Central memory CD8-positive, alpha-beta T cell (primary cell): Measurements from ENCODE around the gene SRSF8.
"Not testable (repeated sequence)": the region's sequence is repeated elsewhere in the genome, so short reads cannot be mapped to it uniquely, and the experiment has no call there.

Source experiments
- ATAC-seq: fragments of 150-1000 bp; cut with Tn5 transposase; replicated peaks from 2 replicates; pipeline ENCODE4 v1.10.0; 2022; ENCODE audit warnings: mild to moderate bottlenecking, moderate FRiP score, moderate number of reproducible peaks; ENCODE audit not compliant: poor library complexity, severe bottlenecking; ENCODE audit errors: extremely low read depth
- DNase-seq, 2 donors: peaks; one replicate each; pipeline ENCODE4 v3.0.0; 2021; ENCODE audit warnings: low spot score in 2 of 2
- H3K27ac Mint-ChIP-seq: one replicate; pipeline ENCODE4 v1.8.0; 2022; ENCODE audit warnings: low read depth, mild to moderate bottlenecking, moderate library complexity, mixed read lengths
- H3K27me3 Mint-ChIP-seq: one replicate; pipeline ENCODE4 v1.8.0; 2022; ENCODE audit warnings: mixed read lengths
- H3K36me3 Mint-ChIP-seq: one replicate; pipeline ENCODE4 v1.8.0; 2022; ENCODE audit warnings: mild to moderate bottlenecking, moderate library complexity, mixed read lengths; ENCODE audit not compliant: insufficient read depth
- H3K4me1 Mint-ChIP-seq: one replicate; pipeline ENCODE4 v1.8.0; 2022; ENCODE audit warnings: mixed read lengths
- H3K4me3 Mint-ChIP-seq: one replicate; pipeline ENCODE4 v1.8.0; 2022; ENCODE audit warnings: mild to moderate bottlenecking, moderate library complexity, mixed read lengths
- H3K9me3 Mint-ChIP-seq: one replicate; pipeline ENCODE4 v1.8.0; 2022; ENCODE audit warnings: mixed read lengths

SRSF8 gene, protein sequence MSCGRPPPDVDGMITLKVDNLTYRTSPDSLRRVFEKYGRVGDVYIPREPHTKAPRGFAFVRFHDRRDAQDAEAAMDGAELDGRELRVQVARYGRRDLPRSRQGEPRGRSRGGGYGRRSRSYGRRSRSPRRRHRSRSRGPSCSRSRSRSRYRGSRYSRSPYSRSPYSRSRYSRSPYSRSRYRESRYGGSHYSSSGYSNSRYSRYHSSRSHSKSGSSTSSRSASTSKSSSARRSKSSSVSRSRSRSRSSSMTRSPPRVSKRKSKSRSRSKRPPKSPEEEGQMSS

DNA sequence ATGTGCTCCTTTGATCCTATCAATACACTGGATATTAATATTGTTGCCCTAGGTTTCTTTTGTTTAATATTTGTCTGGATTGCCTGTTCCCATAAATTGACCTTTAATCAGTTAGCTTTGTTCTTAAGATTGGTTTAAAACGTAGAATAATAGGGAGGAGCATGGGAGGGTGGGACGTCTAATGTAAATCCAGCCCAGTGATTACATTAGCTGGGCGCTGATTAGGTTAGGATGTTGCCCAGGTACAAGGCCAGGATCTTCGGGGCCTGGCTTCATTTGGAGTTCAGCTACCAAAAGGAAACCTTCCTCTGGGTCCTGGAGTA, at the start of gene SRSF8:
Gene SRSF8 (plus strand): TSS at position 204 of the 323 bp plus-strand sequence. CDS start 308 bp downstream, outside the sequence.
- Mint-ChIP-seq H3K27me3 (no peaks in the 10 kb centered on the region), H3K4me3 (peak within 1 kb of the TSS; percentile 97), H3K36me3 (peaks cover 13% of the 10 kb centered on the region), H3K4me1 (peaks cover 29% of the 10 kb centered on the region), H3K9me3 (no peaks in the 10 kb centered on the region), H3K27ac (peak within 1 kb of the TSS; percentile 96)
- ATAC-seq: peak; percentile 13
- no peak for DNase-seq

DNA sequence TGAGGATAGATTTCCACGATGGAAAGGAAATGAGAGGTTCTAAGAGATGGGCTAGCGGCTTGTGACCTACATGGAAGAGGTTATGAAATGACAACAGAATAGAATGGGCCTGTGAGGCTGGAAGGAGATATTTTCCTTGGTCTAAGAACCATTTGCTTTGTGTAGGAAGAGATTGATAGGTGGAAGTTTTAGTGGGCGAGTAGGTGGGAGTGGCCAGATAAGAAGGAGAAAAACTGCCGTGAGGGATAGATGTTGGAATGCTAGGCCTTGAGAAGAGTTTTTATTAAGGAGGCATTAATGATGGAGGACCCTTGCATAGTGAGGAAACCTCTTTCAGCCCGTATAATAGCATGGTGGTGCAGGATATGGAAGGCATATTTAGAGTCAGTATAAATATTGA, 45.3 kb upstream of the SRSF8 start:
- not testable (repeated sequence) for H3K4me1 Mint-ChIP-seq, ATAC-seq, DNase-seq, H3K9me3 Mint-ChIP-seq, H3K36me3 Mint-ChIP-seq, H3K4me3 Mint-ChIP-seq, H3K27ac Mint-ChIP-seq, H3K27me3 Mint-ChIP-seq

DNA sequence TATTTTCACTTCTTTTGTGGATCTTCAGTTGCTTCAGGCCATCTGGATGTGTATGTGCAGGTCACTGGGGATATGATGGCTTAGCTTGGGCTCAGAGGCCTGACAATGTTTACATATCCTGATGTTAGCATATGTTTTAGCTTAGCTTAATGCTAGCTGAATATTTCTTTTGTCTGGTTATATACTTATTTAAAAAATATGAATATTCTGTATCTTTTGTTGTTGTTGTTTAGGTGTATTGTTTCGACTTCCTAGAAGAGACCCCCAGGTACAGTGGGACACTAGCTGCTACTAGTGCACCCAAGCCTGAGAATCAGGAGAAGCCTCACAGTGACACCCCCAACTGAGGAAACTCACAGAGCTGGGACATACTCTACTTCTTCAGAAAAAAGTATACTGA, 41.8 kb upstream of the SRSF8 start, which contains the start of gene KDM4E:
Gene KDM4E (plus strand): TSS at position 301 of the 400 bp plus-strand sequence. CDS start 300 bp downstream, outside the sequence.
- no peak for ATAC-seq
- DNase-seq: no peak
- H3K27ac Mint-ChIP-seq: no peak within 1 kb of the TSS
- no peak within 1 kb of the TSS for H3K4me3 Mint-ChIP-seq
- no peaks in the 10 kb centered on the region for H3K4me1 Mint-ChIP-seq
- H3K36me3 Mint-ChIP-seq: no peaks in the 10 kb centered on the region
- H3K27me3 Mint-ChIP-seq: no peaks in the 10 kb centered on the region
- no peaks in the 10 kb centered on the region for H3K9me3 Mint-ChIP-seq

DNA sequence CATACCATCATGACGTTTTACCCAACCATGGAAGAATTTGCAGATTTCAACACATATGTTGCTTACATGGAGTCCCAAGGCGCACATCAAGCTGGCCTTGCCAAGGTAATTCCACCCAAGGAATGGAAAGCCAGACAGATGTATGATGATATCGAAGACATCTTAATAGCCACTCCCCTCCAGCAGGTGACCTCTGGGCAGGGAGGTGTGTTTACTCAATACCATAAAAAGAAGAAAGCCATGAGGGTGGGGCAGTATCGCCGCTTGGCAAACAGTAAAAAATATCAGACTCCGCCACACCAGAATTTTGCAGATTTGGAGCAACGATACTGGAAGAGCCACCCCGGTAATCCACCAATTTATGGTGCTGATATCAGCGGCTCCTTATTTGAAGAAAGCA, 41.1 kb upstream of the SRSF8 start:
- DNase-seq, H3K27ac Mint-ChIP-seq, H3K9me3 Mint-ChIP-seq, H3K4me3 Mint-ChIP-seq, H3K4me1 Mint-ChIP-seq, ATAC-seq, H3K27me3 Mint-ChIP-seq, H3K36me3 Mint-ChIP-seq: not testable (repeated sequence)

DNA sequence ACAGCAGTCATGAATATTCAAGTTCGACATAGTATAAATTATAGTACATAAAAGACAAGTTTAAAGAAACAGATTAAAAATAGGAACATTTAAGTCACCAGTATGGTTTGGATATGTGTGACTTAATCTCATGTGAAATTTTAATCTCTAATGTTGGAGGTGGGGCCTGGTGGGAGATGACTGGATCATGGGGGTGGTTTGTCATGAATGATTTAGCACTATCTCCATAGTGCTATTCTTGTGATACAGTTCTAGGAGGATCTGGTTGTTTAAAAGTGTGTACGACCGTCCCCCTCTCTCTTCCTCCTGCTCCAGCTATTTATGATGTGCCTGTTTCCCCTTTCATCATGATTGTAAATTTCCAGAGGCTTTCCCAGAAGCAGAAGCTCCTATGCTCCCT, 38.4 kb upstream of the SRSF8 start:
- no peak overlapping the region for H3K27ac Mint-ChIP-seq
- no peak for DNase-seq
- peaks cover 19% of the 10 kb centered on the region for H3K27me3 Mint-ChIP-seq
- H3K36me3 Mint-ChIP-seq: no peaks in the 10 kb centered on the region
- no peaks in the 10 kb centered on the region for H3K4me1 Mint-ChIP-seq
- no peak overlapping the region for H3K4me3 Mint-ChIP-seq
- no peaks in the 10 kb centered on the region for H3K9me3 Mint-ChIP-seq
- ATAC-seq: no peak

- H3K4me3 Mint-ChIP-seq: no peak overlapping the region
- H3K27ac Mint-ChIP-seq: no peak overlapping the region
- H3K36me3 Mint-ChIP-seq: no peaks in the 10 kb centered on the region
- H3K4me1 Mint-ChIP-seq: no peaks in the 10 kb centered on the region
- H3K27me3 Mint-ChIP-seq: peaks cover 41% of the 10 kb centered on the region
- DNase-seq (no peak), ATAC-seq (no peak)
- H3K9me3 Mint-ChIP-seq: no peaks in the 10 kb centered on the region
These were observed 33.7 kb upstream of the SRSF8 start for GRCh38 chr11:95033051-95033450.

DNA sequence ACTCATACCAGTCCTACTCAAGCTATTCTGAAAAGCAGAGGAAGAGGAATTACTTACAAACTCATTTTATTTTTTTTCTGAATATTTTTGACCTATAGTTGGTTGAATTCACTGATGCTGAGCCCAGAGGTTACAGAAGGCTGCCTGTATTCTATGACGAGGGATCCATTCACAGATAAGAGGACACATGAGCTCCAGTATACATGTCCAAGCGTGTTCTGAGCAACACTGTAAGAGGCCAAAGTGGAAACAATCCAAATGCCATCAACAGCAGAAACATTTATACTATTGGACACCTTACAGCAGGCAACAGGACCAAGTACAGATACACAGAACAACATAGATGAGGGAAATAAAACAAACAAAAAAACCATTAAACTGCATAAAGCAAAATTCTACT, 31.4 kb upstream of the SRSF8 start:
- peaks cover 59% of the 10 kb centered on the region for H3K27me3 Mint-ChIP-seq
- H3K36me3 Mint-ChIP-seq: peaks cover 2% of the 10 kb centered on the region
- no peaks in the 10 kb centered on the region for H3K9me3 Mint-ChIP-seq
- no peak for ATAC-seq
- H3K27ac Mint-ChIP-seq: no peak overlapping the region
- H3K4me3 Mint-ChIP-seq: no peak overlapping the region
- DNase-seq: no peak
- no peaks in the 10 kb centered on the region for H3K4me1 Mint-ChIP-seq

- not testable (repeated sequence) for H3K4me3 Mint-ChIP-seq, H3K9me3 Mint-ChIP-seq, DNase-seq, H3K36me3 Mint-ChIP-seq, H3K4me1 Mint-ChIP-seq, H3K27ac Mint-ChIP-seq
- ATAC-seq: peak; percentile 28
- H3K27me3 Mint-ChIP-seq: peaks cover 68% of the 10 kb centered on the region
These were observed 29.2 kb upstream of the SRSF8 start for GRCh38 chr11:95037356-95038035.

DNA sequence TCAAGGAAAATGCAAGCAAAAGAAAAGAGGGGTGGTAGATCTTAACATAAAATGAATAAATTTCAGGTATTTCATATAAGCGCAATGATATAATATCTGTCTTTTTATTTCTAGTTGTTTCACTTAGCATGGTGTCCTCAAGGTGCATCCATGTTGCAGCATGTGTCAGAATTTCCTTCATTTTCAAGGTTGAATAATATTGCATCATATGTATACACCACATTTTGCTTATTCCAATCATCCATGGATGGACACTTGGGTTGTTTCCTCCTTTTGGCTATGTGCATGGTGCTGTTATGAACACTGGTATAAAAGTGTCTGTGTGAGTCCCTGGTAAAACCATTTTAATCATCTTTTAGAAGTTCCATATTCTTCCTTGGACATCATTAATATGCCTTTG, 24.5 kb upstream of the SRSF8 start:
- H3K36me3 Mint-ChIP-seq: peaks cover 3% of the 10 kb centered on the region
- peaks cover 83% of the 10 kb centered on the region for H3K27me3 Mint-ChIP-seq

GRCh38 chr11:95042906-95043305, 23.8 kb upstream of the SRSF8 start:
- no peak for ATAC-seq
- Mint-ChIP-seq H3K9me3 (no peaks in the 10 kb centered on the region), H3K4me1 (no peaks in the 10 kb centered on the region), H3K27me3 (peaks cover 81% of the 10 kb centered on the region), H3K27ac (no peak overlapping the region), H3K36me3 (peaks cover 3% of the 10 kb centered on the region), H3K4me3 (no peak overlapping the region)
- no peak for DNase-seq

More for the DNA sequence above, 24.5 kb upstream of the SRSF8 start:
- Mint-ChIP-seq H3K9me3 (no peaks in the 10 kb centered on the region), H3K4me1 (no peaks in the 10 kb centered on the region), H3K27ac (no peak overlapping the region), H3K4me3 (no peak overlapping the region)
- ATAC-seq (no peak), DNase-seq (no peak)

GRCh38 chr11:95044010-95044409, 22.7 kb upstream of the SRSF8 start:
- no peak overlapping the region for H3K27ac Mint-ChIP-seq
- no peak for DNase-seq
- H3K9me3 Mint-ChIP-seq: no peaks in the 10 kb centered on the region
- peaks cover 81% of the 10 kb centered on the region for H3K27me3 Mint-ChIP-seq
- H3K4me1 Mint-ChIP-seq: no peaks in the 10 kb centered on the region
- no peak for ATAC-seq
- no peak overlapping the region for H3K4me3 Mint-ChIP-seq
- peaks cover 2% of the 10 kb centered on the region for H3K36me3 Mint-ChIP-seq

GRCh38 chr11:95045812-95046211, 20.9 kb upstream of the SRSF8 start:
- DNase-seq (no peak), ATAC-seq (no peak)
- Mint-ChIP-seq H3K27ac (no peak overlapping the region), H3K27me3 (peaks cover 69% of the 10 kb centered on the region), H3K4me1 (no peaks in the 10 kb centered on the region), H3K9me3 (no peaks in the 10 kb centered on the region), H3K36me3 (peaks cover 2% of the 10 kb centered on the region), H3K4me3 (no peak overlapping the region)

- ATAC-seq, H3K36me3 Mint-ChIP-seq, DNase-seq, H3K4me3 Mint-ChIP-seq, H3K27ac Mint-ChIP-seq, H3K4me1 Mint-ChIP-seq, H3K9me3 Mint-ChIP-seq: not testable (repeated sequence)
- H3K27me3 Mint-ChIP-seq: peaks cover 71% of the 10 kb centered on the region
These were observed 17.6 kb upstream of the SRSF8 start, which contains the start of gene KDM4F for GRCh38 chr11:95049122-95049521. TSS of gene KDM4F (plus strand) at chr11:95049422.
